Motor neuron (in vitro differentiated cells): ENCODE data around the gene CAMSAP1. TPM values are rescaled to one million over a fixed set of nuclear protein-coding genes. Genes with fewer than 3 reads are reported as not detected.
"Not testable (repeated sequence)": the region's sequence is repeated elsewhere in the genome, so short reads cannot be mapped to it uniquely, and the experiment has no call there.

Experiments
- ATAC-seq, 8 experiments: fragments of 200-7000 bp; cut with Tn5 transposase; replicated peaks in 6 of 8; 2 replicates each; pipeline ENCODE4 v1.8.0; 2021; ENCODE audit warnings: mild to moderate bottlenecking in 8 of 8, moderate library complexity in 8 of 8
- H3K27ac ChIP-seq, 2 donors: fragments of 250-450 bp; sonication (Bioruptor Pico); 2 replicates each; pipeline ENCODE4 v1.9.0; 2021; ENCODE audit warnings: antibody characterized with exemption in 2 of 2, mild to moderate bottlenecking in 2 of 2, moderate library complexity in 1 of 2
- H3K4me1 ChIP-seq, 2 donors: fragments of 250-450 bp; sonication (Bioruptor Pico); replicated peaks in 1 of 2; 2 replicates each; pipeline ENCODE4 v1.6.1; 2021; ENCODE audit warnings: antibody characterized with exemption in 2 of 2, mild to moderate bottlenecking in 2 of 2, moderate library complexity in 1 of 2
- H3K4me3 ChIP-seq, 5 donors: fragments of 250-450 bp; sonication (Bioruptor Pico); 2 replicates each; pipeline ENCODE4 v1.9.0; 2021; ENCODE audit warnings: antibody characterized with exemption in 5 of 5, mild to moderate bottlenecking in 5 of 5, moderate library complexity in 4 of 5
- WGBS, 10 experiments: fragments of 450-650 bp; shearing (Covaris generic); methylation state at CpG; one replicate each; pipeline ENCODE4 v1.0.0; 2022; 5-methylcytosine and 5-hydroxymethylcytosine counted together
- in situ Hi-C, 9 experiments: fragments of 400-800 bp; cut with MboI; loops; one replicate each; pipeline ENCODE4 v1.15.0; 2021; ENCODE audit warnings: low sequenced_read_pairs in 9 of 9, low pct_unique_long_range_greater_than_20kb in 2 of 9; ENCODE audit not compliant: unreplicated experiment in 9 of 9
- total RNA-seq, 8 experiments: library from RNA; unstranded; fragments of 300-600 nt; gene quantifications; 2 replicates each; pipeline versions ENCODE4 v1.2.3 to v1.2.4, GENCODE V29; 2022

The CAMSAP1 gene
- total RNA-seq, 8 experiments from 2014 or later = 8.2 to 71.6 (median 46.2) TPM

DNA sequence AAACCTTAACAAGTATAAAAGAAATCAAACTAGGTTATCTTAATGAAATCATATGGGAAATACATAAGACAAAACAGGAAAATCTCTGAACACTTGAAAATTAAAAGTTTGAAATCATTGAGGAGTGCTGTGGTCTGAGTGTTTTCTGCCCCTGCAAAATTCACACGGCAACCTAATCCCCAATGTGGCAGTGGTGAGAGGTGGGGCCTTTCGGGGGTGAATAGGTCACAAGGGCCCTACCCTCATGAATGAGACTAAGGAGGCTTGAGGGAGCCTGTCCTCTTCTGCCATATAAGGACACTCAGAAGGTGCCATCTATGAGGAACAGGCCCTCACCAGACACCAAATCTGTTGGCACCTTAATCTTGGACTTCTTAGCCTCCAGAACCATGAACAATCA is 10.7 kb downstream of the CAMSAP1 start:
- in situ Hi-C loops = no loop called here
- 88 to 100% (median 100%) methylated on average over 1 to 2 of the region's 2 CpGs; no CpG with 5 or more reads in 7 of the 10 experiments for WGBS, 10 experiments
- no peak for ATAC-seq
- Histone ChIP-seq H3K27ac (no peak overlapping the region), H3K4me3 (no peak overlapping the region), H3K4me1 (no peaks in the 10 kb centered on the region)

DNA sequence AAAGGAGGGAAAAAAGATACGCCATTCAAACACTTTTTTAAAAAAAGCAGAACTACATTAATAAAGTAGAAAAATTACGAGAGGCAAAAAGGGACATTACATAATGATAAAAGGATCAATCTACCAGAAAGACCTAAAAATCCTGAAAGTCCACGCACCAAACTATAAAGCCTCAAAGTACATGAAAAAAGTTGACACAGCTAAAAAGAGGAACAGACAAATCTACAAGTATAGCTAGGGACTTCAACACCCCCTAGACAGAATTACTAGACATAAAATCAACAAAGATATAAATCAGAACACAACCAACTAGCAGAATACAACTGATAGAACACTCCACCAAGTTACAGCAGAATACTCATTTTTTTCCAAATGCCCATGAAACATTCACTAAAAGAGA is 11.1 kb downstream of the CAMSAP1 start:
- no peak for ATAC-seq
- in situ Hi-C loops = no loop called here
- H3K4me1 ChIP-seq = peaks cover 2 to 3% of the 10 kb centered on the region in 2 donors
- WGBS, 10 experiments = 86 to 100% (median 97%) methylated on average over 1 to 3 of the region's 3 CpGs
- H3K27ac ChIP-seq = no peak overlapping the region
- no peak overlapping the region for H3K4me3 ChIP-seq

DNA sequence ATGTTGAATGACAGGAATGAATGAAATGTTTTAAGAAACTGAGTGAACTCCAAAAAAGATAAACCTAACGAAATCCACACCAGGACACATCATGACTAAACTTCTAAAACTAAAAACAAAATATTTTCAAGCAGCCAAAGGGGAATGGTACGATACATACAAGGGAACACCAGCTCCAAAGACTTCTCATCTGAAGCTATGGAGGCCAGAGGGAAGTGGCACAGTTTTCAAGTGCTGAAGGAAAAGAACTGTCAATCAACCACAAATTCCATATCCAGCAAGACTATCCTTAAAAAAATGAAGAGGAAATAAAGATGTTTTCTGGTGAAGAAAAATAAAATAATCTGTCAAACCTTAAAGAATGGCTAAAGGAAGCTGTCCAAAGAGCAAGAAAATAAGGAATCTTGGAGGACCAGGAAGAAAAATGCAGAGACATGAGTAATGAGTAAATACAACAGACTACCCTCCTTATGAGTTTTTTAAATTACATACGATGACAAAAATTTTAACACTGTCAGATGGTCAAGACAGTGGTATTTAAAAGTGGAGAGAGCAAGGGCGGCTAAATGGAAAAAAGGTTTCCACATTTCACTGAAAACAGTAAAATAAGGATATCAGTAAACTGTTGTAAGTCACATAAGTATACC is 12.0 kb downstream of the CAMSAP1 start:
- H3K4me1 ChIP-seq = peaks cover 6% of the 10 kb centered on the region in 2 donors
- no peak overlapping the region for H3K4me3 ChIP-seq
- no peak overlapping the region for H3K27ac ChIP-seq
- WGBS, 10 experiments = 84 to 100% (median 92%) methylated on average over 3 to 4 of the region's 4 CpGs
- in situ Hi-C loops = no loop called here
- ATAC-seq = no peak

DNA sequence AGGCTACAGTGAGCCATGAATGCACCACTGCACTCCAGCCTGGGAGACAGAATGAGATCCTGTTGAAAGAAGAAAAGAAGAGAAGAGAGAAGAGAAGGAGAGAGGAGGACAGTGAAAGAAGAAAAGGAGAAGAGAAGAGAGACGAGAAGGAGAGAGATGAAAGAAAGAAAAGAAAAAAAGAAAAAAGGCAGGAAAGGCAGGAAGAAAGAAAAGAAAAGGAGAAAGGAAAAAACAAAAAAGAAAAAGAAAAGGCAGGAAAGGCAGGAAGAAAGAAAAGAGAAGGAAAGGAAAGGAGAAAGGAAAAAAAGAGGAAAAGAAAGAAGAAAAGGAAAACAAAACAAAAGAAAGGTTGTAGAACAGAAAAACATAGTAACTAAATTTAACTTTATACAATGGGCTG is 14.2 kb downstream of the CAMSAP1 start:
- Histone ChIP-seq H3K4me1 (peaks cover 12 to 24% of the 10 kb centered on the region in 2 donors), H3K4me3 (no peak overlapping the region), H3K27ac (no peak overlapping the region)
- ATAC-seq = no peak
- WGBS, 10 experiments = 80 to 100% (median 99%) methylated on average over 1 of the region's 1 CpG
- in situ Hi-C loops = no loop called here

DNA sequence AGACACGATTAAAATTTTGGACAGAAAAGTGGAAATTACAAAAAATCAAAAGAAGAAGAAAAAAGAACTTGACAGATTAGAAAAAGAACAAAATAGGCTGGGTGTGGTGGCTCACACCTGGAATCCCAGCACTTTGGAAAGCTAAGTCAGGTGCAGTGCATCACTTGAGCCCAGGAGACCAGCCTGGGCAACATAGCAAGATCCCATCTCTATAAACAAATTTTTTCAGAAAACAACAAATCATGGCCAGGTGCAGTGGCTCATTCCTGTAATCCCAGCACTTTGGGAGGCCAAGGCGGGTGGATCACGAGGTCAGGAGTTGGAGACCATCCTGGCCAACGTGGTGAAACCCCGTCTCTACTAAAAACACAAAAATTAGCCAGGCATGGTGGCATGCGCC is 15.0 kb downstream of the CAMSAP1 start:
- ATAC-seq, H3K4me3 ChIP-seq, H3K27ac ChIP-seq, in situ Hi-C loops: not testable (repeated sequence)
- H3K4me1 ChIP-seq = peaks cover 12 to 32% of the 10 kb centered on the region in 2 donors
- WGBS, 10 experiments = 88 to 100% (median 100%) methylated on average over 1 to 6 of the region's 6 CpGs; no CpG with 5 or more reads in 1 of the 10 experiments

DNA sequence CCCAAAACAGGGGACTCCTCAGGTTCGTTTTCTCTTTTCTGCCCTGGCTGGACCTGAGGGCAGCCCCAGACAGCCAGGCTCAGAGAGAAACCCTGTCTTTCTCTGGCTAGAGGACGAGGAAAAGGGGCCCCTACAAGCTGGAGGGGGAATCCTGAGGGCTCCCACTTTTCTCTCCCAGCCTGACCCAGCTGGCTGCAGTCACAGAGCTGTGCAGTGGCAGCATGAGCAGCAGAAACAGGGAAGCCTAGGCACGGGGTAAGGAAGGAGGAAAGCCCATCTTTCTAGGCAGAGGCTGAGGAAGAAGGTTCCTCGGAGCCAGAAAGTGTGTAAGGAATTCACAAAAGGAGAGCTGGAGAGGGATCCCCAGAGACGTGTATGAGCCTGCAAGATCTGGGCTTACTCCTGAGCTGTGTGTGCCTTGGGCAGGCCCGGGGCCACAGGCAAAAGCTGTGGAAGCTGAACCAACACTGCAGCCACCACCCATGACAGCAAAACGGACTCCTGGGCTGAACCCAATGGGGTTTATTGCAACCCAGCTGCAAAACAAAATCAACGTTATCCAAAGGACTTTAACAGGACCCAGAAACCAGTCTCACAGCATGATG is 16.2 kb downstream of the CAMSAP1 start:
- ATAC-seq = peak in 3 of 8 experiments; percentile 16 to 39 (median 26)
- H3K4me3 ChIP-seq = no peak overlapping the region
- 57 to 86% (median 71%) methylated on average over 1 to 5 of the region's 8 CpGs; no CpG with 5 or more reads in 2 of the 10 experiments for WGBS, 10 experiments

DNA sequence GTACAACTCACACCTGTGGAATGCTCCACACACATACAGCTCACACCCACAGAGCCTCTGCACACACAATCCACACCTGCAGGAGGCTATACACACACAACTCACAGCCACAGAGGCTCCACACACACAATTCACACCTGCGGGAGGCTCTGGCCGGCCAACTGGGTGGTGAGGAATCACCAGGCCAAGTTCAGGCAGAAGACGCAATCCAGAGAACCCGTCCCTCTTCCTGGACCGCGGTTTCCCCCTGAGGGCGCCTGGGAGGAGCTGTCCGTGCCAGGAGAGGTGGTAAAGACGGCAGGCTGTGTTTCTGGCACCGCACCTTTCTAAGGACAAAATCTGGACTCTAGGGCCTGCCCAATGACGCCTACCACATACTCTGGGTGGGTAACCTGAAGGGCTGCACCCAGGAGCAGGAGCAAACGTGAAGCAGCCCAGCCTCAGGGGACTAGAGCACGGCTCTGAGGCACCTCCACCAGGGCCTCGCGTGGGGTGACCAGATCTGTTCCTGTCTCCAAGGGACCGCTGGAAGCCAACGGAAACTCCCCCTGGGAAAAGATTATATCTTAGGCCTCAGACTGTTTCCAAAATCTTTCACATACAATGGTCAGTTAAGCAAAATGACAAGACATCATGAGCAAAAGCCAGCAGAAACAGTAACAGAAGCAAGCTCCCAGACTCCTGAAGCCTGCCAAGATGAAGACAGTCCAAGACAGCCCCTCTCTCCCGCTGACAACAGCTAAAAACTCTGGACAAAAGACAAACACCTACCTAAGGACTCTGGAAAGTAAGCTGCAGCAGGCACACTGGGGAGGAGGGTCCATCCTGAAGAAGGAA is 16.9 kb downstream of the CAMSAP1 start:
- Histone ChIP-seq H3K4me1 (peaks cover 12 to 35% of the 10 kb centered on the region in 2 donors), H3K27ac (no peak overlapping the region), H3K4me3 (no peak overlapping the region)
- in situ Hi-C loops = no loop called here
- peak in 1 of 8 experiments; percentile 5 for ATAC-seq
- WGBS, 10 experiments = 70 to 100% (median 95%) methylated on average over 1 to 6 of the region's 18 CpGs; no CpG with 5 or more reads in 2 of the 10 experiments

More for the DNA sequence above, 16.2 kb downstream of the CAMSAP1 start:
- no peak overlapping the region for H3K27ac ChIP-seq
- in situ Hi-C loops = no loop called here
- peaks cover 12 to 35% of the 10 kb centered on the region in 2 donors for H3K4me1 ChIP-seq

DNA sequence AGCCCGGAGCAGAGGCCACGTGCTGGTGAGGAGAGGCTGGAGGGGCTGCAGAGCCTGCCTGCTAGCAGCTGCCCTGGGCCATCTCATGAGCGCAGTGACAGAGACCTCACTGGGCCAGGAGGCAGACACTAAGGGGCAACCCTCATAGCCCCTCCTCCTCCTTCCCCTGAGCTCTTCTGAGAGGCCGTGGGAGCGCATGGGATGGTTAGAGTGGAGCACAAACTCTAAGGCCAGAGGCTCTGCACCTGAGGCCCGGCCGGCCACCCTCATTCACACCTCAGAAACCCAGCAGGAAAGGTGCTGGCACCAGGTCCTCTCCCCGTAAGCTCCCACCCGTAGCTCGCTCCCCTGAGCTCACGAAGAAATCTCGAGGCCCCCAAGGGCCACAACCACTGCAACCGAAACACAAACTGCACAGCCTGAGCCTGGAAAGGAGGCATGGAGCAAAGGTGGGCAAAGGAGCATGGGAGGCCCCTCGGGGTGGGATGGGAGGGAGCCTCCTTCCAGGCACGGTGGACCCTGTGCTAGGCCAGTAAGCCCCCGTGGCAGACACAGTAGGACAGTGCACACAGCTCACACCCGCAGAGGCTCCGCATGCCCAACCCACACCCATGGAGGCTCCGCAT is 17.7 kb downstream of the CAMSAP1 start:
- H3K4me3 ChIP-seq = no peak overlapping the region
- H3K27ac ChIP-seq = no peak overlapping the region
- in situ Hi-C loops = no loop called here
- no peak for ATAC-seq
- 63 to 95% (median 80%) methylated on average over 1 to 12 of the region's 19 CpGs; no CpG with 5 or more reads in 5 of the 10 experiments for WGBS, 10 experiments
- H3K4me1 ChIP-seq = peaks cover 12 to 42% of the 10 kb centered on the region in 2 donors

DNA sequence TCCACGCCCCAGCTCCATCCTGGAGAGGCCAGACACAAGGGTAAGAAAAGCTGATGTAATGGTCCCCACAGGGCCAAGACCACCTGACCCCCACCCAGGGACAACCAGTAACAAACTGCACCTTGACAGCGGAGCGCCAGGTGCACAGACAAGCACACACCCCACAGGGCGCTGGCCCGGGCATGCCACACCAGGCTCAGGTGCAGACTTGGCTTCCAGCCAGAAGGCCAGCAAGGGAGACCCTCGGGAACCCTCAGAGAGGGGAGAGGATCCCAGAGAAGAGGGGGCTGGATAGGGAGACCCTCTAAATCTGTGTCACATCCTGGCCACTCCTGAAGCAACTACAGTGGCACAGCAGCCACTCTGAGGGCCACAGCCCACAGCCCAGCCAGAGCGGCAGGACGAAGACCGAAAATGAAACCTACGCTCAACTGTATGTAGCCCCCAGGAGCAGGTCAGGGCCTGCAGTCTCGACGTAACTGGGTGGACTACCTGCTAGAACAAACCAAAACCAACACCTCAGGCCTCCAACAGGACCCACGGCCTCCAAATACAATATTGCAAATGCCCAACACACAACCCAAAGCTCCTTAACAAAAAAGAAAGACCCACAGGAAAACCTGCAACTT is 18.5 kb downstream of the CAMSAP1 start:
- in situ Hi-C loops = no loop called here
- no peak for ATAC-seq
- 75 to 100% (median 100%) methylated on average over 1 to 6 of the region's 13 CpGs; no CpG with 5 or more reads in 3 of the 10 experiments for WGBS, 10 experiments
- no peak overlapping the region for H3K4me3 ChIP-seq
- peaks cover 12 to 44% of the 10 kb centered on the region in 2 donors for H3K4me1 ChIP-seq
- H3K27ac ChIP-seq = no peak overlapping the region

DNA sequence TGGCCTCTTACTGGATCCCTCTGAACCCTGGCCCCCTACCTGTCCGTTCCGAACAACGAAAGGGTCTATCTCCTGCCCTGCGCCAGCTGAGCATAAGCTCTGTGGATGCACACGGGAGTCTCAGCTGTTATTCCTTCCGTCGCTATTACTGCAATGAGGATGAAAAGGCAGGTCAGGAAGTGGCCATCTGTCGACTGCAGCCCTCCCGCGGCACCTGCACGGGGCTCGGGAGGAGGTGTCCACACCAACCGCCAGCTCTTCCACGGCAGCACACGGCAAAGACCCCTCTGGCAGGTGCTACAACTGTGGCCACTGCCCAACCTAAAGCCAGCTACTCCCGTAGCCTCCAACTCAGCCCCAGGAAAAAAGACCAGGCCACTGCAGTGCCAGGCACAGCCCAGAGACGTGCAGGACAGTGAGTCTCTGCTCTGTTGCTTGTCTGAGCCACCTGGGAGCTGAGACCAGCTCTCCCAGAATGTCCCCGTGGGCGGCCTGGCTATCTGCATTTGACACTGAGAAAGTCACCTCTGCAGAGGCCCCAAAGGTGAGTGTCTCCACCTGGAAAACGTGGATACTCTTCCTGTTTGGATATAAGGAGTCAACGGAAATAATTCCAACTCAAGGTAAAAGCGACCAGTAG is 19.1 kb downstream of the CAMSAP1 start:
- ATAC-seq = peak in 2 of 8 experiments; percentile 9 to 13

DNA sequence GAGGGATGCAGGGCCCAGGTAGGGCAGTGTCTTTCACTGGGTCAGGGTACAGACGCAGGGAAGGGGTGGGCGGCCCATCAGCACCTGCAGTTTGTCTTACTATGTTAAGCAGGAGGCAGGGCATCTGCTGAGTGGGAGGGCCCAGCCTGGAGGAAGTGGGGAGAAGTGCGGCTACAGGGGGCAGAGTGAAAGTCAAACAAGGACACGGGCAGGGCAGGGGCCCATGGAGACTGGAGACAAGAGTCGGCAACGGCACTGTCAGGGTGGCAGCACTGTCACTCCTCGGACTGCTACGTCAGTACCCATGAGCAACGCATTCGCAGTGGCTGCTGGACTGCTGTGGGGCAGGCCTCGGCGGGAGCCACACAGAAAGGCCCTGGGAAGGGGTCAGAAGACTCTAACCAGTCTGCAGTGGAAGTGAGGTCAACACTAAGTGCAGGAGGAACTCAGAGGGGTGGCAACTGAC is 19.7 kb downstream of the CAMSAP1 start:
- peak in 5 of 8 experiments; percentile 20 to 52 (median 47) for ATAC-seq
- in situ Hi-C loops = no loop called here
- WGBS, 10 experiments = 28 to 100% (median 60%) methylated on average over 1 to 5 of the region's 12 CpGs; no CpG with 5 or more reads in 5 of the 10 experiments
- Histone ChIP-seq H3K4me3 (no peak overlapping the region), H3K4me1 (peaks cover 12 to 44% of the 10 kb centered on the region in 2 donors), H3K27ac (no peak overlapping the region)

More for the DNA sequence above, 19.1 kb downstream of the CAMSAP1 start:
- Histone ChIP-seq H3K27ac (peak overlapping the region in 1 of 2 donors; percentile 24), H3K4me3 (no peak overlapping the region), H3K4me1 (peaks cover 12 to 44% of the 10 kb centered on the region in 2 donors)
- WGBS, 10 experiments = 90 to 100% (median 94%) methylated on average over 1 to 8 of the region's 22 CpGs; no CpG with 5 or more reads in 7 of the 10 experiments
- in situ Hi-C loops = no loop called here

DNA sequence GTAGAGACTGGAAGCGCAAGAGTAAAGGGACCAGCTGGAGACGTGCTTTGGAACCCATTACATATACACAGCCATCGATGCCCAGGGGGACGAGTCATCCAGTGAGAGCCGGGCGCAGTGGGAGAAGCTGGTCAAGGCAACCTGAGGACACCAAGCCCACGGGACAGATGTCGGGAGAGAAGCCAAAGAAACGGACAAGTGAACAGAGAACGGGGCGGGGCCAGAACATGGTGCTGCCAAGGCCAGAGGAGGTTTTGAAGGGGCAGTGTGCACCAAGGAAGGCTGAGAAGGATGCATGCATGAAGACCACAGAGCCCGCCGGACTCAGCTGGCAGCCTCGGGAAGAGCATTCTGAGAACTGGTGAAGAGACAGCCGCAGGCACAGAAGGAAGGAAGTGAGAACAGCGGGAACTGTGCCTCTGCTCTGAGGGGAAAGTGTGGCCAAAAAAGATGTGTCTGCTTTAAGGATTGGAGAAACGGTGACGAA is 20.3 kb downstream of the CAMSAP1 start:
- no peak overlapping the region for H3K4me3 ChIP-seq
- peaks cover 12 to 44% of the 10 kb centered on the region in 2 donors for H3K4me1 ChIP-seq
- ATAC-seq = no peak
- in situ Hi-C loops = no loop called here
- 33 to 100% (median 79%) methylated on average over 1 to 11 of the region's 18 CpGs; no CpG with 5 or more reads in 2 of the 10 experiments for WGBS, 10 experiments
- H3K27ac ChIP-seq = no peak overlapping the region
